GM19099 (cell line): ENCODE data around the gene MYOM1.

Experiments used
- POLR2A ChIP-seq: IDR thresholded peaks from 3 replicates; pipeline ENCODE4 v1.6.1; 2011; ENCODE audit warnings: low read depth; ENCODE audit not compliant: insufficient read length; ENCODE audit errors: extremely low read depth

The MYOM1 gene

DNA sequence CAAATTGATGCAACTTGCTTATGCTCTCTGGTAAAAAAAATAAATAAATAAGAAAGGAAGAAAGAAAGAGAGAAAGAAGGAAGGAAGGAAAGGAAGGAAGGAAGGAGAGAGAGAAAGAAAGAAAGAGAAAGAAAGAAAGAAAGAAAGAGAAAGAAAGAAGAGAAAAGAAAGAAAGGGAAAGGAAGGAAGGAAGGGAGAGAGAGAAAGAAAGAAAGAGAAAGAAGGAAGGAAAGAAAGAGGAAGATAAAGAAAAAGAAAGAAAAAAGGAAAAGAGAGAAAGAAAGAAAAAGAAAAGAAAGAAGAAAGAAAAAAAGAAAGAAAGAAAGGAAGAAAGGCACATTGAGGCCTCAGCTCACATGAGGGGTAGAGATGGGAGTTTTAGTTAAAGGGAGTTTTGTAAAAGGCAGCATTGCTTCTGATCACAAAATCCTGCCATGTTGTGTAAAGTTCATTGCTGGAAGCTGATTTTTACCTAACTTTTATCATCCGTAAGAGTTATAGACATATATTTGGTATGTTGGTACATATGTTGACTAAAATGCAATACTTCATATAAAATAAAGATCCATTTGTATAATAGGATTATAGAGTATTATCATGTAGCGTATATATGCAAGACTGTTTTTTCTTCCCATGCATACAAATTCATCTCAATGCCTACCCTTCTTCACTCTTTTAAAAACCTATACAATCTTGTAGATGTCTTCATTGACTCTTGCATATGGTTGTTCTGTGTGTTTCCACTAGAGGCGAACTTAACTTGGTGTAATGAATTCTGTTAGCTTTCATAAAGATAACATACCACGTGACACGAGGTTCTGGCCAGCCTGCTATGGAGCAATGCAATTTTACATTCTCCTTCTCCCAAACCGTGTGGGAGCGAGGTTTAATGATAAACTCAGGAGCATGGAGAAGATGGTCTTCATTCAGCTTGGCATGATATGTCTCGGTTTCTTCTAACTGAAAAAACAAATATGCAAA lies 32.8 kb downstream of the MYOM1 start:
- TF ChIP-seq POLR2A, result no peak

DNA sequence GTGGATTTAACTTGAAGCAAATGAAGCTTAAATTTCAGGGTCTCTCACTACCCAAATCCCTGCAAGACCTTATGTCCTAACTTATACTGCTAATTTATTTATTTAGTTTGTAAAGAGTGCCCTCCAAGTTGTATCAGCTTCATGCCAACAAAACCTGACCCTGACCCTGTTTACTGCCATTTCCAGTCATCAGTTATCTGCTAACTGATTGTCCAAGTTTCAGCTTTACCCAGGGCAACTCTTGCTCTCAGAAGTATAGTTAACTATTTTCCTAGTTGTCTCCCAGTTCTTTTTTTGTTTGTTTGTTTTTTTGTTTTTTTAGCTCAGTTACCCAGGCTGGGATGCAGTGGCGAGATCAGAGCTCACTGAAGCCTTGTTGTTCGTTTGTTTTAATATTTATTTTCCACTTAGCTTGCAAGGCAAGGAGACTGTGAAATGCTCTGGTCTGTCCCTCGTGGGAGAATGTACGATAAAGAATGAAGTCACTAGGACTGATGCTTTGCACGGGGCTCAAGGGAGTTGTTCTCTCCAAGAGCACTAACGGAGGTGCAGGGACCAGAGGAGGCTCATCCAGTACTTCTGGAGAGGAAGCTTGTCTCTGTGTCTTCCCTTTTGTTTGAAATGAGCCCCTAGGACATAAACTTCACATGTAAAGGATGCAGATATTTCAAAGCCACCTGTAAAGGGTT lies 35.3 kb downstream of the MYOM1 start:
- no peak for TF ChIP-seq POLR2A

DNA sequence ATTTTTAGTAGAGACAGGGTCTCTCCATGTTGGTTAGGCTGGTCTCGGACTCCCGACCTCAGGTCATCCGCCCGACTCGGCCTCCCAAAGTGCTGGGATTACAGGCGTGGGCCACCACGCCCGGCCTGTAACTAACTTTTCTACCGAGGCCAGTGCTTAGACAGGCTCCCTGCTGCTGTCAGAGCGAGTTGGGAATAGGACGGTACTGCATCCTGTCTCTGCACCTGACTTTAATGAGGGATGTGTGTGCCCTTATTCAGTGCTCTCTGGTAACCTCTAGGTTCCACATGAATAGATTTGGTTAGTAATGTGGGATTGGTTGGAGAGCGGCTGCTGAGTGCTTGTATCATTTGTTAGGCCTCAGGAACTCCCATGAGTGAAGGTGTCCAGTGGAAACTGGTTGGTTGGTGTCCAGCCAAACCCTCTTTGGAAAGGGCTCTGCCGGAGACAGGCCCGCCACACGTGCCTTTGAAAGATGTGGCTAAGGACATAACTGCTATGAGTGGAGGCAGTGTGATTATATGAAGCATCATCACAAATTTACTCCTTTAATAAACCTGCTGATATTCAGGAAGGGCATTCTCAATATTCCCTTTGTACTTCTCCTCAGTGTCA lies 36.6 kb downstream of the MYOM1 start:
- TF ChIP-seq POLR2A, result no peak

DNA sequence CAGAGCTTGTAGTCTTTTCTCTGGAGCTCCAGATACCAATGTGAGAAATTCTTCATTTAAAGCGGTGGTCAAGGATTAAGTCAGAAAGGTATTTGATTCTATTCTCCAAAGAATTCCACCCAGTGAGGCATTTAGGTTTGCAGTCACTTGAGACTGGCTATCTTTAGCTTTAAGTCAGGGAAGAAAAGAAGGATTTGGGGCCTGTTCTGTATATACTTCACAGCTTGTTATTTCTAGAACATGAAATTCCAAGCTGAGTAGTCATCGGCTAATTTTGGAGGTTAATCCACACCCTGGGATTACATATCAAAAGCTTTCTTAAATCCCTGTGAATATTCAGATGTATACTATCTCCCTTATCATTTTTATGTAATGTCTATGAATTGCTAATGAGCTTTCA lies 39.4 kb downstream of the MYOM1 start:
- TF ChIP-seq POLR2A, result no peak

DNA sequence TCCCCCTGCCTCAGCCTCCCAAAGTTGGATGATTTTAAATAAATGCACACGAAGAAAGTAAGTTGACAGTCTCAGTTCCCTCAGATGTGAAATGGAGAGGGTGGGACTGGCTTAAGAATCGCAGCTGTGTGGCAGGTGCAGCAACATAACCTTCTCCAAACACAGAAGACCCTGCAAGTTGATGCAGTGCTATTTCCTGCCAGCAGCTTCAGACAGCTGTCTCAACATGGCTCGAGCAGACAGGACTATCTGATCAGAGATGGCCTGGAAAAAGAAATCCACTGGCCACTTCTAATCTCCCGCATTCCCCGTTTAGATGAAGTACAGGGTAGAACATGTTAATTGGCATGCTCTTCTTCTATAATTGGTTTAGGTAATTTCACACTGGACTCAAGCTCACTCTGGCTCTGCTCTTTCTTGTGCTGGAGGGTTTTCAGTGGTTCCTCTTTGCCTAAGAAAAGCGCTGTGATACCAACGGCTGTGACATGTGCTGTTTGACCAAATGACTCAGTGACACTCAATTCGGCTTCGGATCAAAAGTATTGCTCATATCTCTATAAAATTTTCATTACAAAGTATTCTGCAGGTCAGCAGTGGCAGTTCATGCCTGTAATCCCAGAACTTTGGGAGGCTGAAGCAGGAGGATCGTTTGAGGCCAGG lies 40.2 kb downstream of the MYOM1 start:
- no peak for TF ChIP-seq POLR2A

DNA sequence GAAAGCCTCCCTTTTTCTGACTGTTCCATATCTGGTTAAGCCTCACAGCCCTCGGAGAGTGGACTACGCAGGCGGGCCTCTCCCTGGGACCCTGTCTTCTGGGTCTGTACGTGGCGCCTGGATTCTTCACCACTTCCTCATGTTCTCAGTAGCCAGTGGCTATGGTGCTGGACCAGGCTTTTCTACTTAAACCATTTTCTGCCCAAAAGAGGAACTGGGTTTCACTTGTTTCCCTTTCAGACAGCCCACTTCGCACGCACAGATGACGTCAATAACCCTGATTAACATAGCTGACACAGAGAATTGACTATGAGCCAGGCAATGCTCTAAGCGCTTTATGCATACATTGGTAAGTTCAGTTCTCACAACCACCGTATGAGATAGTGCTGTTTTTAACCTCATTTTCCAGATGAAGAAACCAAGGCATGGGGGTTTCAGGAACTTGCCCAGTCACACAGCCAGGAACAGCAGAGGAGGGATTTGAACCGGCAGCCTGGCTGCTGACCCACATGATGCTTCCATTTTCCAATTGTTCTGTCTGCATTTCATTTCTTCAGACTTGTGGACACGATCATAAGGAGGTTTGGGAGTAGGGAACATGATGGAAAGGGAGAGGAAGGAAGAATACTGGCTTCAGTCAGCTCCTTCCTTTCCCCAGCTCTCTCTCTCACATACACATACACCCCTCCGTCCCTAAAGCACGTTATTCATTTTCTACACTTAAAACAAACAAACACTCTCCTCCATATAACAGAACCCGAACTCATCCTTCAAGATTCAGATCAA lies 41.7 kb downstream of the MYOM1 start:
- TF ChIP-seq POLR2A, result peak; percentile 57

DNA sequence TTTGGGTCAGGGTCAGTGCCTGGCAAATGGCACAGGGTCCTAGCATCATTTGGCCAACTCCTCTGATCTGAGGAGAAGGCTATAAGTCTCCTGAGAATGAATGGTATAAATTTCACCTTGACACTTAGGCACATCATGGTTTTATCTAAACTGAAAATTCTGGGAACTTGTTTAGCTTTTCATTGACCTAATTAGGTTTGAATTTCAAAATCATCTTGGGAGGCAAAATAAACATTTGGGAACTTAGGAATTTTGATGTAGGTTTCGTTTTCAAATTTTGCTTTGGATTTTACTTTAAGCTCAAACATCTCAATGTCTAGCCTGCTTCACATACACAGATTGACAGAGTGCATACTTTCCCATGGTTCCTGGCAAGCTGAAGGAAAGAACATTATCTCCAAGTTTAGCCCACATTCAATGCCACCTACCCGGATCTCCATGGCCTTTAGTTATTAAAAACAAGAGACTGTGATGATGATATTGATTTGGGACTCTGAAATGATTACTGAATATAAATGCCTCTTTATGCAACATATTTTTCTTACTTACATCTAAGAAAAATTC lies 44.5 kb downstream of the MYOM1 start:
- no peak for TF ChIP-seq POLR2A

DNA sequence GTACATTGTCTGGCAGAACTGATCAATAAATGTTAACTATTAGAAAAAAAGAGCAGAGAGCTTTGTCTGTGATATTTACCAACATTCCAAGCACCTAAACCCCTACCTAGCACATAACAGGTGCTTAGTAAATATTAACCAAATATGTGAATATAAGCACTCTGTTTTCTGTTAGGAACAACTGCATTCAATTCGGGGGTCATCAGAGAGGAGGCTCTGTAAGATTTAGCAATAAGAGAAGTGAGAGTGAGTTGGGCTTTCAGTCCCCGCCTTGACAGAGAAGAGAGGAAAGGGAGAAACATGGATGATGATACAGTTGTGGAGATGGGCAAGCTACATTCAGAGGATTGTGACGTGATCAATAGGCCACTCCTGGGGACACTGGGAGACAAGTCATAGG lies 47.7 kb downstream of the MYOM1 start:
- TF ChIP-seq POLR2A, result no peak

DNA sequence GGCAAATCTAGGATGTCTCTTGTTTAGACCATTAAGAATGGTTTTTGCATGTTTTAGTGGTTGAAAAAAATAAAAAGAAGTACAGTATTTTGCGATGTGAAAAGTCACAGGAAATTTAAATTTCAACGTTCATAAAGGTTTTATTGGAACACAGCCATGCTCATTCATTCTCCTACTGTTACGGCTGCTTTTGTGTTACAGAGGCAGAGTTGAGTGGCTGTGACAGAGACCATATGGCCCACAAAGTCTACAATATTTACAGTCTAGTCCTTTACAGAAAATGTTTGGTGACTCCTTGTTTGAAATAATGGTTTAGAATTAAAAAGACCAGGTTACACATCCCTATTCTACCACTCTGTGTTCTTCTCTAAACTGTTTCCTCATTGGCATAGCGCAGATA lies 48.1 kb downstream of the MYOM1 start:
- TF ChIP-seq POLR2A, result no peak

DNA sequence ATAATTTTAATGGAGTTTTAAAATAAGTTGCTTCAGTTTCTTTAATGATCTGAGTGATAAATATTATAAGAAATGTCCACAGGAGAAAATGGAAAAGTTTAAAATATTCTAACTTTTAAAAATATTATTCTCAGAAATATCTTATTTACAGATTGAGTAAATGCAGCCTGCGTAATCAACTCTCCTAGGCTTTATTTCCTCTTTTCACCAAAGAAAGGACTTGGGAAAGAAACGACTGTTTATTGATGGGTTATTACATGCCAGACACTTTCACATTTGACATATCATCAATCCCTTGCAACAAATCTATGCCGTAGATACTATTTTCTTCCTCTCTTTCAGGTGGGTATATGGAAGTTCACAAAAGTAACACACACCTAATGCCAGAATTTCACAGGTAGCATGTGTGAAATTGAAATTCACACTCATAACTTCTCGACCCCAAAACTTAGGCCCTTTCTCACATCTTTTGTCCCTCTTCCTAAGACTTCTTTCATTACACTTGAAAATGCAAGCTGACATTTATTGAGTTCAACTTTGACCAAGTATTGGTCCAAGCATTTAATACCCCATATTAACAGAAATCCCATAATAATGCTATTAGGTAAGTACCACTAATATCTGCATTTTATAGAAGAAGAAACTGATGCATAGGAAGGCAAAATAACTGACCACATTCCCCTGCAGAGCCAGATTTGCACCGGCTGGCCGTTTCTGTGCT lies 49.2 kb downstream of the MYOM1 start:
- no peak for TF ChIP-seq POLR2A

DNA sequence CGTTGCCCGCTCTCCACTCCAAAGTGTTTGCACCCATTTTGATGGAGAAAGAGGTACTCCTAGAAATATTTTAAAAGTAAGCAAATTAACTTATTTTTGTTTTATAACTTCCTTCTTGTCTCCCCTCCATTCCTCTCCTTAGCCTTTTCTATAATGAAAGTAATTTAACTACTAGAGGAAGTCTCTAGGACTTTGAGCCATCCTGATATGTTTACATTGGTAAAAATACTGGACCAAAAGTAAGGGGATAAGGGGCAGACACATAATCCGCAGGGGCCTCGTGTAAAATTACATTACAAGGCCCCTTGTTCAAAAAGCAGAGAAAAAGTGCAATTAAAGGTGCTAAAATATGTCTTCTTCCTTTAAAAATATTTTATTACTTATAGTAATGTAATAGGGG lies 55.4 kb downstream of the MYOM1 start:
- TF ChIP-seq POLR2A, result no peak

DNA sequence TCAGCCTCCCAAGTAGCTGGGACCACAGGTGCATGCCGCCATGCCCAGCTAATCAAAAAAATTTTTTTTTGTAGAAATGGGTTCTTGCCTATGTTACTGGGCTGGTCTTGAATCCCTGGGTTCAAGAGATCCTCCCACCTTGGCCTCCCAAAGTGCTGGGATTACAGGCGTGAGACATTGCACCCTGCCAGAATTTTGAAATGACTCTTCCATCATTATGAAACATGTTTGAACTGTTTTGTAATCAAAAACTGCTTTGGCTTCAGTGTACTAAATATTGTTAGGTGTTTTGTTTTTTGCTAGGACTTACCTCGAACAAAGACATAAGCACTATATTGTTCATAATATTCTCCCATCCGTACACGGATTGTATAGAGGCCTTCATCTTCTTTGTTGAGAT lies 55.8 kb downstream of the MYOM1 start:
- no peak for TF ChIP-seq POLR2A

DNA sequence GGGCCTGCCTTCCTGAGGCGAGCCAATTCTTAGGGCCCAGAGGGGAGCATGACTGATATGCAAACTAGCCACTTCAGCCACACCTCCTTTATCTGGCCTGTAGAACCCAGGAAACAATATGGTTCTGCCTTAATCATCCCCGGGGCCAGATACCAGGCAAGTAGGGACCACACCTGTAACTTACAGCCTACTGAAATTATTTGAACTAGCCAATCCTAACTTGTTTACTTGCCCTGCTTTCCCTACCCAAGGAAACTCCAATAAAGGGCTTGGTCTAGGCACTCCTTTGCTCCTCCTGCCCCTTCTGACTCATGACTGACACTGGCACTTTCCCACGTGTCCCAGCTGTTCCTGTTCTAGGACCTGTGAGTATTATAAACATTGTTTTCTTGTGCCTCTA lies 57.6 kb downstream of the MYOM1 start:
- no peak for TF ChIP-seq POLR2A
